Germinal center (tissue), 1 donor: ENCODE measurements around the gene HENMT1.

Source experiments
- DNase-seq: peaks from one replicate; pipeline ENCODE4 v3.0.0; 2012; ENCODE audit warnings: mixed read lengths, low spot score

Gene HENMT1

GRCh38 chr1:108627256-108627655 lies 33.6 kb downstream of the HENMT1 start:
- no peak for DNase-seq

- no peak for DNase-seq
Measured at GRCh38 chr1:108624069-108624468, 36.8 kb downstream of the HENMT1 start.

- DNase-seq = no peak
Measured at GRCh38 chr1:108617724-108618056, 43.2 kb downstream of the HENMT1 start.

GRCh38 chr1:108617008-108617723 lies 43.7 kb downstream of the HENMT1 start:
- no peak for DNase-seq

GRCh38 chr1:108615544-108615943 lies 45.3 kb downstream of the HENMT1 start:
- no peak for DNase-seq

GRCh38 chr1:108612496-108612895 lies 48.4 kb downstream of the HENMT1 start:
- DNase-seq = no peak

- DNase-seq = no peak
Measured at GRCh38 chr1:108611984-108612383, 48.9 kb downstream of the HENMT1 start.

- no peak for DNase-seq
Measured at GRCh38 chr1:108610073-108610472, 50.8 kb downstream of the HENMT1 start.

- DNase-seq = no peak
Measured at GRCh38 chr1:108609483-108610049, 51.3 kb downstream of the HENMT1 start.

- DNase-seq = no peak
Measured at GRCh38 chr1:108606478-108606877, 54.4 kb downstream of the HENMT1 start.

GRCh38 chr1:108605633-108606032 lies 55.3 kb downstream of the HENMT1 start:
- DNase-seq = no peak

GRCh38 chr1:108601708-108602410 lies 59.0 kb downstream of the HENMT1 start:
- DNase-seq = no peak

- DNase-seq = no peak
Measured at GRCh38 chr1:108600504-108600903, 60.4 kb downstream of the HENMT1 start.

- no peak for DNase-seq
Measured at GRCh38 chr1:108598340-108598739, 62.6 kb downstream of the HENMT1 start.
